ENCODE data around the gene MSI2.

Gene MSI2

GRCh38 chr17:57341611-57342540, 85.6 kb downstream of the MSI2 start:
- Histone ChIP-seq H3K9me3 (ENCODE audit: low read length) (no peaks in the 10 kb centered on the region), H3K36me3 (ENCODE audit: insufficient read depth, low read length) (peaks cover 13% of the 10 kb centered on the region), H3K27me3 (ENCODE audit: insufficient read depth, low read length) (no peaks in the 10 kb centered on the region), H3K4me3 (ENCODE audit: low read length) (no peak overlapping the region), H2AFZ (ENCODE audit: low read depth, low read length) (no peak overlapping the region), H3K4me1 (ENCODE audit: insufficient read depth, low read length) (peaks cover 16% of the 10 kb centered on the region)

DNA sequence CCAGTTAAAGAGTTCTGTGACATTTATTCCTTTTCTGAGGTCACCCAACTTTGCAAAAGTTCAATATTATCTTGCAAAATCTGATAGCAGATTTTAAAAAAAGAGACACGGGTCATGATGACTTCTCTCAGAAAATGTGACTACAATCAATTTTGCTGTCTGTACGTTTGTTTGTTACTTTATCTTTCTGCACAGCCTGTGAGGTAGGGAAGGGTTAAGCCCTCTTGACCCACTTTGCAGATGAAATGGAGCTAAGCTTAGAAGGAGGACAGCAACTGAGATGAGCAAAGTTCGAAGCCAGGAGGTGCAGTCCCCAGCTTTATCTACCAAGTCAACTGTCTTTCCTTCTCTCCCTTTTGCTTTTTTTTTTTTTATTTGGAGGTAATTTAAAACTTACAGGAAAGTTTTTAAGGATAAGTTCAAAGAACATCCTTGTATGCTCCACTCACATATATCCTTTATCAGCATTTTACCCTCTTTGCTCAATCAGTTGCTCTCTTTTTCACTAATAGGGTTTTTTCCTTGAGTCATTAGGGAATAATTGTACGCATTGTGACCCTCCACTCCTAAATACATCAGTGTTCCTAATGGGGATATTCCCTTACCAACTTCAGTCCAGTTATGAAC, 86.8 kb downstream of the MSI2 start:
- peaks cover 25% of the 10 kb centered on the region for H3K36me3 ChIP-seq (ENCODE audit: insufficient read depth, low read length)
- H3K27me3 ChIP-seq (ENCODE audit: insufficient read depth, low read length), result no peaks in the 10 kb centered on the region
- H2AFZ ChIP-seq (ENCODE audit: low read depth, low read length), result no peak overlapping the region
- no peaks in the 10 kb centered on the region for H3K9me3 ChIP-seq (ENCODE audit: low read length)
- no peak overlapping the region for H3K4me3 ChIP-seq (ENCODE audit: low read length)
- H3K4me1 ChIP-seq (ENCODE audit: insufficient read depth, low read length), result peaks cover 16% of the 10 kb centered on the region

GRCh38 chr17:57343717-57344116, 87.4 kb downstream of the MSI2 start:
- H3K36me3 ChIP-seq (ENCODE audit: insufficient read depth, low read length), result peaks cover 32% of the 10 kb centered on the region
- H3K4me1 ChIP-seq (ENCODE audit: insufficient read depth, low read length), result peaks cover 11% of the 10 kb centered on the region
- H2AFZ ChIP-seq (ENCODE audit: low read depth, low read length), result no peak overlapping the region
- no peaks in the 10 kb centered on the region for H3K9me3 ChIP-seq (ENCODE audit: low read length)
- H3K27me3 ChIP-seq (ENCODE audit: insufficient read depth, low read length), result no peaks in the 10 kb centered on the region
- no peak overlapping the region for H3K4me3 ChIP-seq (ENCODE audit: low read length)

DNA sequence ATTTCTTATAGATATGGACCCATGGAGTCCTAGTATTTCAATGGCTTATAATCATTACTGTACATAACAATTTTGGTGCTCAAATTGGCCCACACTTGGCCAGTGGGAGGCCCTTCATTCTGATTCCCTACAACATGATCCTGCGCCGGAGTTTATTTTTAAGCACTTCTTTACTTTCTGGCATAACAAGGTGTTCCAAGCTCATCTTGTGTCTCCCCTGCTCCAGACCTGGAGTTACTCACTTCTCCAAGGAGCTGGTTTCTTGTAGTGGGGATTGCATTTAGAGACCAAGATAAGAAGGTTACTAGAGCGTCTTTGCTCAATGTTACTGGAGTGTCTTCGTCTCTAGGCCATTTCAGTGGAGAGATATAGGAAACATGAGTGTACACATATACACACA, 87.9 kb downstream of the MSI2 start:
- no peaks in the 10 kb centered on the region for H3K9me3 ChIP-seq (ENCODE audit: low read length)
- H2AFZ ChIP-seq (ENCODE audit: low read depth, low read length), result no peak overlapping the region
- H3K4me1 ChIP-seq (ENCODE audit: insufficient read depth, low read length), result peaks cover 7% of the 10 kb centered on the region
- H3K27me3 ChIP-seq (ENCODE audit: insufficient read depth, low read length), result no peaks in the 10 kb centered on the region
- H3K36me3 ChIP-seq (ENCODE audit: insufficient read depth, low read length), result peaks cover 37% of the 10 kb centered on the region
- H3K4me3 ChIP-seq (ENCODE audit: low read length), result no peak overlapping the region

DNA sequence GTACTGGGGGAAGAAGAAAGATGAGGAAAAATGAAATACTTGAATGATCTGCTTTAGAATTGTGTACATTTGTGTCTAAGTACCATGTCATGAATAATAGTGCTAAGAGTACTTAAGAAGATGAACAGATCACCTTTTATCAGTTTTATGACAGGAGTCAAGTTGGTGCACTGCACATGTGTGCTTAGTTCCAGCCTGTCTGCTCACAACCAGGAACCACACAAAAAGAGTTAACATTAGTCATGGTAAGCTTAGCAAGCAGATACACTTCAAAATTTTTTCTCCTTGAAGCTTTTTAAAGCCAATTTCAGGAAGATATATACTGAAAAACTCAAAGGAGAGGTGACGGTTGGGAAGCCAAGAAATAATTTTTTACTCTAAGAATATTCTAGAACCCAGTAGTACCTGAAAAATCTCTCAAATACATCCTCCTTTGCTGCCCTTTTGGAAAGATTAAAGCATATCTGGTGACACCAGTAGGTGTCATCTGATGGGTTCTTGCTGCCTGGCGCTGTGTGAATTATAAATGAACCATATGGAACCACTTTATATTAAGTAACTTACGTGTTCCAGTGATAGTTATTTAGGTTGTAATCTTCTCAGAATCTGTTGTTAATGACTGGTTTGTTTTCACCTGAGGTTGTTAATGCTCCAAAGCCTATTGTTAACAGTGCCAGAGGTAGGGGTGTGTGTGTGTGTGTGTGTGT, 93.4 kb downstream of the MSI2 start:
- Histone ChIP-seq H3K4me3 (ENCODE audit: low read length) (no peak overlapping the region), H3K4me1 (ENCODE audit: insufficient read depth, low read length) (no peaks in the 10 kb centered on the region), H3K27me3 (ENCODE audit: insufficient read depth, low read length) (no peaks in the 10 kb centered on the region), H3K36me3 (ENCODE audit: insufficient read depth, low read length) (peaks cover 40% of the 10 kb centered on the region), H3K9me3 (ENCODE audit: low read length) (peaks cover 2% of the 10 kb centered on the region), H2AFZ (ENCODE audit: low read depth, low read length) (no peak overlapping the region)

DNA sequence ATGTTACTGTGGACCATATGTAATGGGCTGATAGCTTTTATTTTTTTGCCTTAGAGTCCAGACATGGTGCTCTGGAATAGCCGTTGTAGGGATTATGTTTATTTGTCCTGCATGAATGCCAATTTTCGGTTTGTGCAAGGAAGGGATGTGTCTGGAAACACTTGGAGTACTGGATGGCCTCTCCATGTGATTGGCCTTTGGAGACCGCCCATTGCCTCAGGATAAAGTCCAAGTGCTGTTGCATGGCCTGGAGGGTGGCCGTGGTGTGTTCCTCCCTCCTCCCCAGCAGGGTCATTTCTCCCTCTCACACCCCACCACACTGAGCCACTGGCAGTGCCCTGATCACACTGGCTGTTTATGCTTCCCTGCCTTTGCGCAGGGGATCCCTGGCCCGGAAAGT, 93.9 kb downstream of the MSI2 start:
- H3K9me3 ChIP-seq (ENCODE audit: low read length), result peaks cover 2% of the 10 kb centered on the region
- H2AFZ ChIP-seq (ENCODE audit: low read depth, low read length), result no peak overlapping the region
- H3K27me3 ChIP-seq (ENCODE audit: insufficient read depth, low read length), result no peaks in the 10 kb centered on the region
- no peak overlapping the region for H3K4me3 ChIP-seq (ENCODE audit: low read length)
- H3K36me3 ChIP-seq (ENCODE audit: insufficient read depth, low read length), result peaks cover 40% of the 10 kb centered on the region
- H3K4me1 ChIP-seq (ENCODE audit: insufficient read depth, low read length), result no peaks in the 10 kb centered on the region

DNA sequence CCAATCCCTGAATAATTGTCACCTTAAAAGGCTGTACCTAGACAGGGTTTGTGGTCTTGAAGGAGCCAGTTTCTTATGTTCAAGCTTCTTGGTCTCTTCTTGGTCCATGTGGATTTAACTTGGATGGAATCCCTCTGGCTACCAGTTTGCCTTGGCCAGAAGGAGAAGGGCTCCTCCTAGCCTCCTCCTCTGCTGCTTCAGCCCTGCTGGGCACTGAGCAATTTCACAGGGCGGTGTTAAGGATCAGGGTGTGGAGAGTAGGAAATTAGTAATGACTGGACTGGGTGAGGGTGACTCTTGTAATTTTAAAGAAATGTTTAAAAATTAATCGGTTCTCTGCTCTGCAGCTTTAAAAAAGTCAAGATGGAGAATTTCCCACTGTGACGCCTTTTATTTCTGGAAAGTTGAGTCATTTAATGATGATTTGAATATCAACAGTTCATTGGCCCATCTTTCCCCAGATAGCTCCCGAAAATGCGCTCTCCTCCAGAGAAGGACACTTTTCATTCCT, 96.4 kb downstream of the MSI2 start:
- Histone ChIP-seq H3K9me3 (ENCODE audit: low read length) (peaks cover 2% of the 10 kb centered on the region), H3K4me3 (ENCODE audit: low read length) (no peak overlapping the region), H2AFZ (ENCODE audit: low read depth, low read length) (no peak overlapping the region), H3K27me3 (ENCODE audit: insufficient read depth, low read length) (no peaks in the 10 kb centered on the region), H3K4me1 (ENCODE audit: insufficient read depth, low read length) (peaks cover 18% of the 10 kb centered on the region), H3K36me3 (ENCODE audit: insufficient read depth, low read length) (peaks cover 32% of the 10 kb centered on the region)

- peaks cover 20% of the 10 kb centered on the region for H3K4me1 ChIP-seq (ENCODE audit: insufficient read depth, low read length)
- peaks cover 13% of the 10 kb centered on the region for H3K36me3 ChIP-seq (ENCODE audit: insufficient read depth, low read length)
- no peak overlapping the region for H2AFZ ChIP-seq (ENCODE audit: low read depth, low read length)
- peaks cover 2% of the 10 kb centered on the region for H3K9me3 ChIP-seq (ENCODE audit: low read length)
- H3K4me3 ChIP-seq (ENCODE audit: low read length), result no peak overlapping the region
- no peaks in the 10 kb centered on the region for H3K27me3 ChIP-seq (ENCODE audit: insufficient read depth, low read length)
Measured at GRCh38 chr17:57354673-57355072, 98.3 kb downstream of the MSI2 start.

DNA sequence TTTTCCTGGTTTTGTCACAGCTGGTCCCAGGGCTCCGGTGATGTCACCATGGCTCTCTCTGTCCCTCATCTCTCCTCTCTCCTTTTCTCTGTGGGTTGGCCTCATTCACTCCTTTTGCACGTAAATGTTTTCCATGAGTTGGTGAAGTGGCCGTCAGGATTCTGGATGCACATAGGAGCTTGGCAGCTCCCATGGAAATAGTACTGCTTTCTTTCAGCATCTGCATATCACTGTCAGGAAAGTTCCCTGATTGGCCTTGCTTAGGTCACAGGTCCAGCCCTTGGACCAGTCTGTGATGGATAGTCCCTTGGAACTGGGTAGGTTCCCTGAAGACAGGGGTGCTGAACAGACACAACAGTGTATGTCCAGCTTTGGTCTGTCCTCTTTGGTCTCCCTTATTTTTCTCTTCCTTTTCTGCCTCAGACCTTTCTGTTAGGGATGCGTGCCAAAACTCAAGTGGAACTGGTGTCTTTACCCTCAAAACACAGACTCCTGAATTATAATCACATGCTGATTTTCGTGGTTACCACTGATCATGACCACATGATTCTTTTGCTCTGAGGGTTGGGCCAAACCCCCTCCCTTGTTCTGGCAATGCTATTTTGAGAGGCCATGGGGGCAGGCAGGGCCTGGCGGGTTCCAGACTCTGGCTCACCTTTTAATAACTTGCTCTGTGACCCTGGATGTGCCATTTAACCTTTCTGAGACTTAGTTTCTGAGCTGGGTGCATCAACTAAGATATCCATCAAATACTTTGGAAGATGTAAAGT, 99.0 kb downstream of the MSI2 start:
- peaks cover 2% of the 10 kb centered on the region for H3K9me3 ChIP-seq (ENCODE audit: low read length)
- peaks cover 10% of the 10 kb centered on the region for H3K36me3 ChIP-seq (ENCODE audit: insufficient read depth, low read length)
- H3K27me3 ChIP-seq (ENCODE audit: insufficient read depth, low read length), result no peaks in the 10 kb centered on the region
- H3K4me1 ChIP-seq (ENCODE audit: insufficient read depth, low read length), result peaks cover 20% of the 10 kb centered on the region
- H2AFZ ChIP-seq (ENCODE audit: low read depth, low read length), result no peak overlapping the region
- no peak overlapping the region for H3K4me3 ChIP-seq (ENCODE audit: low read length)

- Histone ChIP-seq H3K36me3 (ENCODE audit: insufficient read depth, low read length) (peaks cover 2% of the 10 kb centered on the region), H3K9me3 (ENCODE audit: low read length) (peaks cover 2% of the 10 kb centered on the region), H2AFZ (ENCODE audit: low read depth, low read length) (no peak overlapping the region), H3K4me3 (ENCODE audit: low read length) (no peak overlapping the region), H3K4me1 (ENCODE audit: insufficient read depth, low read length) (peaks cover 20% of the 10 kb centered on the region), H3K27me3 (ENCODE audit: insufficient read depth, low read length) (no peaks in the 10 kb centered on the region)
Measured at GRCh38 chr17:57356153-57356718, 99.9 kb downstream of the MSI2 start.

DNA sequence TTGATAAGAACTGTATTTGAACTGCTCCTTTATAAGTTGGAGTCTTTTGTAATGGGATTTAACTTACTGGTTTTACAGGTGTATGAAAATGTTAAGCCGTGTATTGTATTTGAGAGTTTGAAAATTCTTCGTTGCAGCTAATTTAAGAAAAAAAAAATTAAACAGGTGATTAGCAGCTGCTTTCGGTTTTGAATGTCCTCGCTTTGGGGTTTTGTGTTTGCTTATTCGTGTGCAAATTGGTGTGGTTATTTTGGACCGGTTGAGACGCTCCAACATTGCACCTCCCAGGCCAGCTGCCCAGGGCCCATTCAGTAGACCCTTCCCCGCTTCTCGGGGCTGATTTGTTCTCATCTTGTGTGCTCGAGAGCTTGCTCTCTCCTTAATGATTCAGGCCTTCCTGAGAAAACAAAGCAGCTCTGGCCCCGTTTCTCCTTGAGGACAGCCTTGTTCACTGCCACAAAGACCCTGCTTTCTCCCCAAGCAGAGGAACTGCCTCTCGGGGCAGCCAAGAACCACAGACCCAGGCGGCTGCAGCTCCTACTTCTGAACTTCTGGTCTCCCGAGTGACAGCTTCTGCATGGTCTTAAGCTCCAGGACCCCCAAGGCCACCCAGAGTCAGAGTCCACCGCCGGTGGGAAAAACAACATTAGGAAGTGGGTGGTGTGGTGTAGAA, 100.5 kb downstream of the MSI2 start:
- peaks cover 20% of the 10 kb centered on the region for H3K4me1 ChIP-seq (ENCODE audit: insufficient read depth, low read length)
- H3K27me3 ChIP-seq (ENCODE audit: insufficient read depth, low read length), result no peaks in the 10 kb centered on the region
- H3K9me3 ChIP-seq (ENCODE audit: low read length), result no peaks in the 10 kb centered on the region
- H3K36me3 ChIP-seq (ENCODE audit: insufficient read depth, low read length), result peaks cover 2% of the 10 kb centered on the region
- H3K4me3 ChIP-seq (ENCODE audit: low read length), result no peak overlapping the region
- H2AFZ ChIP-seq (ENCODE audit: low read depth, low read length), result no peak overlapping the region

GRCh38 chr17:57357392-57357784, 101.1 kb downstream of the MSI2 start:
- H3K4me3 ChIP-seq (ENCODE audit: low read length), result no peak overlapping the region
- no peaks in the 10 kb centered on the region for H3K27me3 ChIP-seq (ENCODE audit: insufficient read depth, low read length)
- no peaks in the 10 kb centered on the region for H3K36me3 ChIP-seq (ENCODE audit: insufficient read depth, low read length)
- no peak overlapping the region for H2AFZ ChIP-seq (ENCODE audit: low read depth, low read length)
- no peaks in the 10 kb centered on the region for H3K9me3 ChIP-seq (ENCODE audit: low read length)
- peaks cover 20% of the 10 kb centered on the region for H3K4me1 ChIP-seq (ENCODE audit: insufficient read depth, low read length)
